ENCODE measurements around the gene IYD.

The IYD gene

DNA sequence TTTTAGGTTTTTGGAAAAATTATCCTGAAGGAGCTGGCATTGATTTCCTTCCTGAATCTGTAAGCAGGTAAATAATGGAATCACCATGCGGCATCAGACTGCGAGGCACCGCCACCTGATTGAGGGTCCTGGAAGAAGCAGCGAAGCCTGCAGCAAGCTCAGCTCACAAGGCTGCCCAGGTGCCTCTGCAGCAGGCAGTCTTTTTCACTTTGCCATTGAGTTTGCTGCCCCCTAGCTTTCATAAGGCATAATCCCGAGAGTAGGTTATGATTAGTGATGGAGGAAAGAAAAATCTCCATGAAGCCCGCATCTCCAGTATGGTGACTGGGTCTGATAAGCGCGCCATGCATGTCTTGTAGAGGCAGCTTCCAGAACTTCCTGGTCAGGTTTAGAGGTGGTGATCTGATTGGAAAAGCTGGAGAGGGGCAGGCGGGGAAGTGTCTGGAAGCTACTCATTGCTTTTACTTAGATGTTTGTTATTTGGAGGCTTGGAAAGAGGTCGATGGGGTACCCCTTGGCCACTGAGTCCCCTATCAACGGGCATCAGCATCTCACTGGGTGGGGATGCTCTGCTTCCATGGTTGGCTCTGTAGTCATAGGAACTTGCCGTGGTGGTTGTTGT is 26.7 kb downstream of the IYD start:
- DNase-seq, result peak; percentile 53

DNA sequence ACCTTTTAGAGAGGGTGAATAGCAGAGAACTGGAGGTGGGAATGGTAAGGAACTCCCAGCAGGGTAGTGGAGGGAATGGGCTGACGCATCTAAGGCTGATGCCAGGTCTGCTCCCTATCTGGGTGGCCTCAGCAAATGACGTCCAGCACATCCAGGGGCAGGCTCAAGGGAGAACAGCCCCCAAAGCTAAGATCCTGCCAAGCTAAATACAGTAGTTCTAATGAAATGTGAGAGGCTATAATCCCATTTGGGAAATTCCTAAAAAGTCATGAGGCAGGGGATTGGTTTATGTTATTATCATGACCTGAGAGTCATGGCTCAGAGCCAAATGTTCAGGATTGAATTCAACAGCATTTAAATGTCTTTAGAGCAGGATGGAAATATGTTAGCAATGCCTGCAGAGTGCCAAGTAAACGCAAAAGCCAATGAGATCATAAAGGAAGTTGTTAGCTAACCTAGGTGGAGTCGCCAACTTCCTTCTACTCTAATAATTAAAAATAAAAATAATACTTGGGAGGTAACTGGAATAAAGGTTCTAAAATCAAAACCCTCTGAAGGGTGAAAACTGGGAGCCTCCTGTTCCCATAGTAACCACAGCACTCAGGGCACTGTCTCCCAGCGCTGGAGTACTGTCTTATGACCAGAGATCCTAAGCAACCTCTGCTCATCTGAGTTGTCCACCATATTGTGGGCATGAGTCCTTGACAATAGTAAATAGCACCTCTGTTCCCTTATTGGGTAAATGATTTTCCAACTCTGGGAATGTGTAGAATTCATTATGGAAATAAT is 34.8 kb downstream of the IYD start:
- DNase-seq, result no peak

DNA sequence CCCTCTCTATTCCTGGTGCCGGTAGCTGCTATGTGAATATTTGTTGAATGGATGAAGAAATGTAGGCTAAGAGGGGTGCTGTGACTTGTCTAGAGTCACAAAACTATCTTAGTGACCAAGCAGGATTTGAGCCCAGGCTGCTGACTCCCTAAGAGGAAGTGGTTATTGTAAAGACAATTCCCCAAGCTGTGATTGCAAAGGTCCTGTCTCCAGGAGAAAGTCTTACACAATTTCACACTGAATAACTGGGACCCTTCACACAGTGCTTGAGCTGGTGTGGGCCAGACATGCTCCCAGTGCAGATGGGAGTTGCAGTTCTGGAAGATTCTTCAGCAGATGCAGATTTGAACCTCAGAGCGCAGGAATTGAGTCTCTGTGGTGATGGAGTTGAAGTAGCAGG is 38.1 kb downstream of the IYD start:
- peak; percentile 56 for DNase-seq

DNA sequence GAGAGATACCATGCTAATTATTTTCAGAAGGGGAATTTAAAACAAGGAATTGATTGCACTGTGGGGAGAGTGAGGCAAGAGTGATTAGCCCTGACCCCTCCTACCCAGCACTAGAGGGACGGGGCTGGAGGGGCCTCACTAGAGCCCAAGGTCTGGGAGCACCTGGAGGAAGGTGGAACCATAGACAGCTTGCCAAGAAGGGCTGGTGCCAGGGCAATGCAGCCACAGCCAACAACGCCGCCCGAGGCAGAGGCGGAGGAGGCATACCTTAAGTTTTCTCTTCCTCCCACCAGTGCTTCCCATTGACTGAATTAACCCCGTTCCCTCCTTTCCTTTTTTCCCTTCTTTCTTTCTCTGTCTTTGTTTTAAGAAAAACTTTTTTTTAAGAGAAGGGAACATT is 40.0 kb downstream of the IYD start:
- no peak for DNase-seq

DNA sequence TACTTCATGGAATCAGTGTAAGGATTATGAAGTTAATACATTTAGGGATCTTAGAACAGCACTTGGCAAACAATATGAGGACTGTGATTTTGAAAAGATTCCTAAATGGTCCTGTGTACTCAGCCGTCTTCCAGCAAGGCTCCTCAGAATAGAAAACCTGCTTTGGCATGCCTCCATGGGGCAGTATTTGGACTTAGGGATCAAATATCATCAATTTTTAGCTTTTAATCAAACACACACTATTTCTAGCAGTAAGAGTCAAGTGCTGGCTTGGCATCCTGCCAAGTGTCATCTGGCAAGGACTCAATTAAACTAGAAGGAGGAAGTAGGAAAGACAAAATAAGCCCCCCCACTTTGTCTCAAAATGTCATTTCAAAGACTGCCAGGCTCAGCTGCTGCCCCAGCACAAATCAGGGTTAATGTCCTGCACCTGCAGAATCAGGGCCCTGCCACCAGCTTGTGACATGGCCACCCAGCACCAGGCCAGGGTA is 40.8 kb downstream of the IYD start:
- peak; percentile 23 for DNase-seq

- DNase-seq, result no peak
Observed at GRCh38 chr6:150410399-150410798, 41.6 kb downstream of the IYD start.

GRCh38 chr6:150410906-150411305 is 42.1 kb downstream of the IYD start:
- DNase-seq, result no peak

GRCh38 chr6:150412221-150412620 is 43.4 kb downstream of the IYD start:
- no peak for DNase-seq

- DNase-seq, result no peak
Observed at GRCh38 chr6:150413198-150413597, 44.4 kb downstream of the IYD start.

DNA sequence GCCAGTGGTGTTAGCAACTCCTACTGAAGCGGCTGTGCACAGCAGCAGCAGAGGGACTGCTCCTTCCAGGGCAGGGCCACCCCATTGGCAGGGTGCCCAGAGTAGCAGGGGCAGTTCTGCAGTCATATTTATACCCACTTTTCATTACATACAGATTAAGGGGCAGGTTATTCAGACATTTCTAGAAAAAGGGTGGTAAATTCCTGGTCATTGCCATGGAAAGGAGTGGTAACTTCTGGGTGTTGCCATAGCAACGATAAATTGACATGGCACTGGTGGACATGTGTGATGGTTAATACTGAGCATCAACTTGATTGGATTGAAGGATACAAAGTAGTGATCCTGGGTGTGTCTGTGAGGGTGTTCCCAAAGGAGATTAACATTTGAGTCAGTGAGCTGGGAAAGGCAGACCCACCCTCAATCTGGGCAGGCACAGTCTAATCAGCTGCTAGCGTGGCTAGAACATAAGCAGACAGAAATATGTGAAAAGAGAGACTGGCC is 45.0 kb downstream of the IYD start:
- DNase-seq, result no peak

DNA sequence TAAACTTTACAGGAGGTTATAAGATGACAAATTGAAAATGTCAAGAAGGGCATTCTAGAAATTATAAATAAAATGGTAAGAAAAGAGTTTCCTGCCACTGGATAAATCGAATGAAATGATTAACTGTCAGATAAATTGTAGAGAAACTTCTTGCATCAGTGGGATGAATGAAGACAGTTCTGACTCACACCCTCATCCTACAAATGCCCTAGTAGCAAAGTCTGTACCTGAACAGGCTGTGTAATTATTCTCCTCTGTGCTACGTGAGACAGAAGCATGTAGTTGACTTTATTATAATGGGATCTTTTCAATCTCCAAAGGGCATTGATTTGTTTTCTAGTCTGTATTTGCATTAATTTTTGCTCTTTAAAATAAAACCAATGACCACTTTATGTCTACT is 47.3 kb downstream of the IYD start:
- no peak for DNase-seq

GRCh38 chr6:150417250-150417649 is 48.4 kb downstream of the IYD start:
- DNase-seq, result no peak

DNA sequence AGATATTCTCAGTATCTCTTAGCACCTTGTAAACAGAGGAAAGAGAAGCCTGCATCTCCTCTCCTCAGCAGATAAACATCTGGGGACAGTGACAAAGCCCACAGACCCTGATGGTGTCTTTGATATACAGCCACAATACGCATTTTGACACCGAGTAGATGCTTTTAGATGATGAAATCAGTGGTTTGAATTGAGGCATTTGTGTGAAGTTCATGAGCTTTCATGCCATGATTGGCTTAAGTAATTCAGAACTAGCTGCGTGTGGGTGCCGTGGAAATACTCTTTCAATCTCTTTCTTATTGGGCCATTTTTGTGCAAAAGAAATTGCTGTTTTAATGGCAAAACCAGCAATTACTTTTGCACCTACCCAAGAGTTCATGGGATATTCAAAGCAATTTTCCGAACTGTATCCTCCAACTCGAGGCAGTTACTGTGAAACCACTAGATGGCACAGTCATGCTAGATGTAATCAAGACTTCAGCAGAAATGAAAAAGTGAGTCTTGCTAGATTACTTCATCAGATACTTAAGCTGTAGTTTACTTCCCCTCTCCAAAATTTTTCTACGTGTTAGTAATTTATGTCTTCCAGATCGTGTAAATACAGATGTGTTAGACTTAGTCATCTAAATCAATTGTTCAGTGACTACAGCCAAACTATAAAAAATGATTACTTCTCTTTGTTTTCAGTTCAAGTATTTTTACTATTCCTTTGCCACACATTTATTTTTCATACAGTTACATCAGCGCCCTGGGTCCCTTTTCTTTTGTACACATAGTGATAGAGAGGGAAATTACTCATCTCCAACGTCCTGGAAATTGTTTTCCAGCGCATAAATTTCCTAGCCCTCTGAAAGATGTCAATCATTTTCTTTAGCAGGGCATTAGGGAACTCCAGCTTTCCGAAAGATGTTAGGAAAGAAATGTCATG is 49.4 kb downstream of the IYD start:
- DNase-seq, result peak; percentile 78

DNA sequence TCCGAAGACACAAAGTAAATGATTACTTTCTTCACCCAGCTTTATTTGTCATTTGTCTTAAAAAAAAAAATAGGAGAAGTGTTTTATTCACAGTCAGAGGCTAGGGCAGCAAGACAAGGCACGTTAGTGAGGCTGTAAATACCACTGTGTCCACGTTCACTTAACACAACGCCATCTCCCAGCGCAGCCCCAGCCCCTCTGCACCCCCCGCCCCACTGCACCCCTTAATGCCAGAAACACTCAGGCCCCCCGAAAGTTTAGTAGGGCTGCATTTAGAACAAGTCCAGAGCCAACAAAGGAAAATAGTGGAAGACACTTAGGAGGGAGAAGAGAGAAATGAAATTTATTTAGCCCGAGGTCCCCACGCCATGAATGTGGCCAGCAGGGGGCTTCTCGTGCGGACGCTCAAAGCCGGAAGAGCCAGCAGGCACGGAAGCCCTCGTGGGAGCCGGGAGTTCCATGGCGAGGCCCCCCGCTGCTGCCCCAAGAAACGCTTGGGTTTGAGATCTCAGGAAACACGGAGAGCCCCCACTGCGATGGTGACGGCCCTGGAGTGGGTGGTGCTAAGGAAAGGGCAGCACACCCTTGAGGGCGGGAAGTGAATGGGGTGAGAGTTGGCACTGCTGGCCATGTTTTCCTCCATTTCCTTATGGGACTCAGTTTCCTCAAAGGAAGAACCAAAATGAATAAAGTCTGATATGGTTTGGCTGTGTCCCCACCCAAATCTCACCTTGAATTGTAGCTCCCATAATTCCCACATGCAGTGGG is 50.2 kb downstream of the IYD start:
- DNase-seq, result peak; percentile 57

DNA sequence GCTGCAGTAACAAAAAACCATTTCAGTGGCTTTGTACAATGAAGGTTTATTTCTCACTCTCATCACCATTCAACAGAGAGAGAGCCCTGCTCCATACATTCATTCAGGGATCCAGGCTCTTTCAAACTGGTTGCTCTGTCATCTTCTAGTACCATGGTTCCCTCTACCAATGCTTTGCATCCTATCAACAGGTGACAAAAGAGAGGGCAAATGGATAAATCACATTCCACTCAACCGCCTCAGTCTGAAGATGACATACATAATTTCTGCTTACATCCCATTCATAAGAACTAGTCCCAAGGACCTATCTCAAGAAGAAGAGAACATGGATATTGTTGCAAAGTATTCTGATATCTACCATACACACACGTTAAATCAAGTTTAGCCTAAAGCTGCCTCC is 51.6 kb downstream of the IYD start:
- no peak for DNase-seq

DNA sequence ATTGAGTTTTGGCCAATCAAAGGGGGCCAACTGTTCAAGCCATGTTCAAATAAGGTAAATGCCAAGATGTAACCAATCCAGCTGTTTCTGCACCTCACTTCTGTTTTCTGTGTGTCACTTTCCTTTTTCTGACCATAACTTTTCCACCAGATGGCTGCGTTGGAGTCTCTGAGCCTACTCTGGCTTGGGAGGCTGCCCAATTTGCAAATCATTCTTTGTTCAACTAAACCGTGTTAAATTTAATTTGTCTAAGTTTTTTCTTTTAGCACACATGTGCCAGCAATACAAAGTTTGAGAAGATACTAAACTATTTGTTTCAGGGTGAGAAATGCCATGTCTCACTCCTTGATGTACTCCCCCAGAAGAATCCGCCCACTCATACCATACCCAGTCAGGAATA is 52.1 kb downstream of the IYD start:
- DNase-seq, result no peak

DNA sequence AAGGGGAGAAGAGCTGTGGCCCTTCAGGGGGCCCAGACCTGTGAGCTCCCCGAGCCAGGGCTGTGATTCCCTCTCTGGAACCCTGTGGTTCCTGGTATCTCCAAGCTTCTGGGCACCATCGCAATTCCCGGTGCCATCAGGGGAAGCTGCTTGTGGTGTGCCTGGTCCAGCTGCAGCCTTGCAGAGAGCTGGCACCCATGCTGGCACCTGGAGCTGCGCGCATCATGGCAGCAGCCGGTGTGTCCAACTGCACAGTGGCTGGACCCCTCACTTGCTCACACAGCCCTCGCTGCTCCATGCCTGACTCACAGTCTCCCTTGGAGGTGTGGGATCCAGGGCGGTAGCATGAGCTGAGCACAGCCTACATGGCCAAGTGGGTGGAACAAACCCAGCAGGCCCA is 56.7 kb downstream of the IYD start:
- DNase-seq, result no peak

DNA sequence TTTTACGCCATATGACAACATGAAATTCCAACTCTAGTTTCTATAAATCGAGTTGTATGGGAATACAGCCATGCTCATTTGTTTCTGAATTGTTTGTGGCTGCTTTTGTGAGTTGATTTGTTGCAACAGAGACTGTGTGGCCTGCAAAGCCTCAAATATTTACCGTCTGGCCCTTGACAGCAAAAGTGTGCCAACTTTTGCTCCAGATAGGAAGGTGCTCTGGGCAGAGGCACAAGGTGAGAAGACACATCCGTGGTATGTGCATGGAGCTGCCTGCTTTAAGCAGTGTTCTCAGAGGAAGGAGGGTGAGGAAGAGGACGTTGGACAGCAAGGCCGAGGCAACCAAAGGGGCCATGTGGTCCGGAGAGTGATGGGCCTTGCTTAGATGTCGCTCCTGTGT is 57.4 kb downstream of the IYD start:
- no peak for DNase-seq

GRCh38 chr6:150427037-150427602 is 58.3 kb downstream of the IYD start:
- DNase-seq, result no peak

DNA sequence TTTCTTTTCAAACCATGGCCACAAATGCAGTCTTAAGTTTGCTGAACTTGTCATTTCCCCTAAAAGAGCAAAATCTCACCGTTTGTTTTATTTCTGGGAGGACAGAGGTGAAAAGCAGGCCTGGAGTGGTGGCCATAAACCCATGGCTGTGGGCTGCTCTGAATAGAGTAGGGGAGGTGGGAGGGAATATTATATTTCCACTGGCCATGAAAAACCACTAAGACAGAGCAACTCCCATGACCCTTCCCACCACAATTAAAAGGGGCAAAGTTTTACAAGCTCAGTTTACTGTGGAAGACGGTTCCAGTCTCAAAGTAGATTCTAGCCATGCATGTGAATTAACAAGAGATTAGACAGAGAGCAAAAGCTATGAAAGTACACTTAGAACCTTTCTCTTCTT is 59.0 kb downstream of the IYD start:
- DNase-seq, result no peak

DNA sequence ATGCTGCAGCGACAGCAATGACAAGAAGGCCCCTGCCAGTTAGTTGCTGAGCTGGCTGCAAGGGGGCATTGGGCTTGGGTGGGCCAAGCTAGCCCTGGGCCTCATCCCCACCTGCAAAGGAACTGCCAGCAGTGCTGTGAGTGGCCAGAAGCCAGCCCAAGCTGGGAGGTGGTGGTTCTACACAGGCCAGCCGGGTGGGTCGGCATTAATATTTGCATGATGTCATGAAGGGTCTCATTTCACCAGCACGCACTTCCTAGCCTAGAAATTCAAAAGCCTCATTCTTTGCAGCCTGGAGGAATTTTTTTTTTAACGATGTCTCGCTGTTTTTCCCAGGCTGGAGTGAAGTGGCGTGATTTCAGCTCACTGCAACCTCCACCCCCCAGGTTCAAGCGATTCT is 62.0 kb downstream of the IYD start:
- no peak for DNase-seq

- no peak for DNase-seq
Observed at GRCh38 chr6:150435360-150435759, 66.5 kb downstream of the IYD start.

All from suppressor macrophage treated with lipopolysaccharide for 4 hours (primary cell).